Mesothelial cell of epicardium (in vitro differentiated cells): Measurements from ENCODE around the gene NKX2-8. TPM values are rescaled to one million over a fixed set of nuclear protein-coding genes. Genes with fewer than 3 reads are reported as not detected.
A peak's percentile ranks its signal among the peaks of the same experiment; 100 is the strongest.
"Not testable (repeated sequence)": the region's sequence is repeated elsewhere in the genome, so short reads cannot be mapped to it uniquely, and the experiment has no call there.

Source experiments
- DNase-seq, 2 experiments: peaks; one replicate each; pipeline ENCODE4 v3.0.0; 2021; ENCODE audit warnings: low spot score in 2 of 2; ENCODE audit not compliant: unreplicated experiment in 2 of 2
- H3K27ac Mint-ChIP-seq: 2 replicates; pipeline ENCODE4 v1.8.0; 2021; ENCODE audit warnings: mixed read lengths
- H3K27me3 Mint-ChIP-seq: 2 replicates; pipeline ENCODE4 v1.8.0; 2021; ENCODE audit warnings: low read depth, mixed read lengths
- H3K36me3 Mint-ChIP-seq: 2 replicates; pipeline ENCODE4 v1.8.0; 2021; ENCODE audit warnings: mixed read lengths
- H3K4me1 Mint-ChIP-seq: 2 replicates; pipeline ENCODE4 v1.8.0; 2021; ENCODE audit warnings: mixed read lengths
- H3K4me3 Mint-ChIP-seq: 2 replicates; pipeline ENCODE4 v1.8.0; 2021; ENCODE audit warnings: mild to moderate bottlenecking, moderate library complexity, mixed read lengths
- H3K9me3 Mint-ChIP-seq: 2 replicates; pipeline ENCODE4 v1.8.0; 2021; ENCODE audit warnings: mixed read lengths
- CTCF ChIP-seq: fragments of 200-600 bp; sonication (generic); IDR thresholded peaks from one replicate; pipeline ENCODE4 v1.5.0; 2021; ENCODE audit warnings: antibody characterized with exemption; ENCODE audit not compliant: unreplicated experiment
- total RNA-seq: library from RNA; stranded (reverse); gene quantifications from 3 replicates; pipeline ENCODE4 v1.2.1, GENCODE V29; 2021

Gene NKX2-8
- total RNA-seq, 1 donor from 2014 or later: not detected

DNA sequence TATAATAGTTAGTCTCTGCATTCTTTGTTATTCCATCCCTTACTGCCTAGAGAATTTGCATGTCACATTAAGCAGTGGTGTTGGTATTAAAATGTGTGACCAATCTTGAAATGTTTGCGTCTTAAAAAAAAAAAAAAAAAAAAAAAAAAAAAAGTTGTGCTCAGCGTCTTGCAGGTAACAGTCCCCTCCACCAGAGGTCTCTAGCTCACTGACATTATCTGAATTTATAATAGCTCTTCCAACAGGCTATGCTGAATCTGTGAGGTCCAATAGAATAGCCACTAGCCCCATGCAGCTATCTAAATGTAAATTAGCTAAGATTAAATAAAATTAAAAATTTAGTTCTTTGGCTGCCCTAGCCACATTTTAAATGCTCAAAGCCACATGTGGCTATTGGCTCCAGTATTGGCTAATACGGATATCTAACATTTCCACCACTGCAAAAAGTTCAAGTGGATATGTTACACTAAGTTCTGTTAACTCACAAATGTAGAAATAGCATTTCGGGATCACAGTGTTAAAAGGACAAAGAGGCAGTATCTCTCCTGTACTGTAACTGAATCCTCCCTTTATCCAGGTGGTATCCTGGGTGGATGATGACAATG is 28.7 kb downstream of the NKX2-8 start:
- Mint-ChIP-seq H3K9me3 (no peaks in the 10 kb centered on the region), H3K27ac (no peak overlapping the region), H3K36me3 (no peaks in the 10 kb centered on the region), H3K4me3 (no peak overlapping the region), H3K4me1 (no peaks in the 10 kb centered on the region), H3K27me3 (peaks cover 40% of the 10 kb centered on the region)
- DNase-seq: no peak
- TF ChIP-seq CTCF: peak; percentile 69

- peaks cover 55% of the 10 kb centered on the region for H3K27me3 Mint-ChIP-seq
- no peaks in the 10 kb centered on the region for H3K36me3 Mint-ChIP-seq
- H3K4me3 Mint-ChIP-seq: no peak overlapping the region
- no peak for DNase-seq
- H3K9me3 Mint-ChIP-seq: no peaks in the 10 kb centered on the region
- TF ChIP-seq CTCF: no peak
- no peak overlapping the region for H3K27ac Mint-ChIP-seq
- no peaks in the 10 kb centered on the region for H3K4me1 Mint-ChIP-seq
These were observed 31.5 kb downstream of the NKX2-8 start for GRCh38 chr14:36550899-36551298.

GRCh38 chr14:36544280-36544679 is 38.1 kb downstream of the NKX2-8 start:
- H3K9me3 Mint-ChIP-seq, H3K27ac Mint-ChIP-seq, H3K4me3 Mint-ChIP-seq, H3K36me3 Mint-ChIP-seq, DNase-seq, H3K4me1 Mint-ChIP-seq: not testable (repeated sequence)
- H3K27me3 Mint-ChIP-seq: peaks cover 81% of the 10 kb centered on the region

DNA sequence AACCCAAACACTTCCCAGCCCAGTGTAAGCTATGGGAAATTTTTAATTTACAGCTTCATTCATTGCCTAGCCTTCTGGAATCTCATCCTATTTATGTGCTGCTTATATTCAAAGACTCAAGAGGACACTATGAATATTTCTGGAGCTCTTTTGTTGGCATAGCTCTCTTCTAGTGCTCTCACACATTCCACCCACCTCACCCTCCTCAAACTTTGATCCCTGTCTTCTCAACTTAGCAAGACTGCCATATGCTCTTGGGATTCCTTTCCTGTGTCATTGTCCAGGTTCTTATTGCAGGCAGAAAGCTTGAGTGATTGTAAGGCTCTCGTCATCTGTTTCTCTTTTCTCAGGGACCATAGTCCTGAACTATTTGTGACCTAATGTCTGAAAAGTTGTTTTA is 44.4 kb downstream of the NKX2-8 start:
- Mint-ChIP-seq H3K4me1 (no peaks in the 10 kb centered on the region), H3K4me3 (no peak overlapping the region), H3K27ac (no peak overlapping the region), H3K27me3 (peaks cover 89% of the 10 kb centered on the region), H3K9me3 (peaks cover 23% of the 10 kb centered on the region), H3K36me3 (no peaks in the 10 kb centered on the region)
- no peak for TF ChIP-seq CTCF
- no peak for DNase-seq

Other genes starting within 250 kb of the NKX2-8 start
- gene NKX2-1, start 62.4 kb downstream of the NKX2-8 start, total RNA-seq: not detected in 3 replicates
- not detected in 3 replicates for gene PAX9, start 79.2 kb upstream of the NKX2-8 start, total RNA-seq